Calu3 (cell line): ENCODE results near the gene CNTNAP2. TPM values are rescaled to one million over a fixed set of nuclear protein-coding genes. Genes with fewer than 3 reads are reported as not detected.
"Not testable (repeated sequence)": the region's sequence is repeated elsewhere in the genome, so short reads cannot be mapped to it uniquely, and the experiment has no call there.

ENCODE experiments used
- BruUV-seq: library from RNA; stranded (reverse); fragments of 400-500 nt; replicated peaks from 2 replicates; lab custom pipeline; 2021; lab: Mats Ljungman, UMichigan
- CTCF ChIA-PET: fragments of 300-600 bp; sonication (Branson Sonifier 250); formaldehyde crosslinking; loops from one replicate; lab custom pipeline; 2022; ENCODE audit warnings: antibody characterized with exemption; lab: Charles Lee
- DNase-seq: peaks from one replicate; pipeline ENCODE4 v3.0.0; 2022
- H3K27ac Mint-ChIP-seq: one replicate; pipeline ENCODE4 v1.8.0; 2022; ENCODE audit warnings: mixed read lengths; ENCODE audit not compliant: unreplicated experiment
- H3K27me3 Mint-ChIP-seq: one replicate; pipeline ENCODE4 v1.8.0; 2022; ENCODE audit warnings: mixed read lengths; ENCODE audit not compliant: unreplicated experiment
- H3K36me3 Mint-ChIP-seq: one replicate; pipeline ENCODE4 v1.8.0; 2022; ENCODE audit warnings: mild to moderate bottlenecking, moderate library complexity, mixed read lengths; ENCODE audit not compliant: insufficient read depth, unreplicated experiment
- H3K4me1 Mint-ChIP-seq: one replicate; pipeline ENCODE4 v1.8.0; 2022; ENCODE audit warnings: mild to moderate bottlenecking, low read depth, mixed read lengths; ENCODE audit not compliant: unreplicated experiment
- H3K4me3 Mint-ChIP-seq: one replicate; pipeline ENCODE4 v1.8.0; 2022; ENCODE audit warnings: mild to moderate bottlenecking, low read depth, moderate library complexity, mixed read lengths; ENCODE audit not compliant: unreplicated experiment
- H3K9me3 Mint-ChIP-seq: one replicate; pipeline ENCODE4 v1.8.0; 2022; ENCODE audit warnings: low read depth, mixed read lengths; ENCODE audit not compliant: unreplicated experiment
- intact Hi-C: fragments of 100-400 bp; cut with micrococcal nuclease; formaldehyde crosslinking; loops from one replicate; pipeline ENCODE4 v1.10.0; 2022; ENCODE audit not compliant: unreplicated experiment
- total RNA-seq: library from RNA; stranded (reverse); gene quantifications from 2 replicates; pipeline ENCODE4 v1.2.3, GENCODE V29; 2022
- TF ChIP-seq, protein P1 (sequence below): fragments of 200-600 bp; IDR thresholded peaks from one replicate; pipeline ENCODE4 v1.8.0; 2022; ENCODE audit warnings: antibody characterized with exemption; ENCODE audit not compliant: unreplicated experiment

The CNTNAP2 gene
- total RNA-seq, 1 experiment from 2014 or later = 1.1 TPM

- H3K4me1 Mint-ChIP-seq = no peaks in the 10 kb centered on the region
- CTCF ChIA-PET = no interaction called here
- H3K9me3 Mint-ChIP-seq = peaks cover 9% of the 10 kb centered on the region
- H3K27me3 Mint-ChIP-seq = no peaks in the 10 kb centered on the region
- no TSS peak for BruUV-seq
- H3K27ac Mint-ChIP-seq = no peak overlapping the region
- H3K4me3 Mint-ChIP-seq = no peak overlapping the region
- intact Hi-C loops = no loop called here
- DNase-seq = no peak
- H3K36me3 Mint-ChIP-seq = no peaks in the 10 kb centered on the region
- TF ChIP-seq, protein P1, sequence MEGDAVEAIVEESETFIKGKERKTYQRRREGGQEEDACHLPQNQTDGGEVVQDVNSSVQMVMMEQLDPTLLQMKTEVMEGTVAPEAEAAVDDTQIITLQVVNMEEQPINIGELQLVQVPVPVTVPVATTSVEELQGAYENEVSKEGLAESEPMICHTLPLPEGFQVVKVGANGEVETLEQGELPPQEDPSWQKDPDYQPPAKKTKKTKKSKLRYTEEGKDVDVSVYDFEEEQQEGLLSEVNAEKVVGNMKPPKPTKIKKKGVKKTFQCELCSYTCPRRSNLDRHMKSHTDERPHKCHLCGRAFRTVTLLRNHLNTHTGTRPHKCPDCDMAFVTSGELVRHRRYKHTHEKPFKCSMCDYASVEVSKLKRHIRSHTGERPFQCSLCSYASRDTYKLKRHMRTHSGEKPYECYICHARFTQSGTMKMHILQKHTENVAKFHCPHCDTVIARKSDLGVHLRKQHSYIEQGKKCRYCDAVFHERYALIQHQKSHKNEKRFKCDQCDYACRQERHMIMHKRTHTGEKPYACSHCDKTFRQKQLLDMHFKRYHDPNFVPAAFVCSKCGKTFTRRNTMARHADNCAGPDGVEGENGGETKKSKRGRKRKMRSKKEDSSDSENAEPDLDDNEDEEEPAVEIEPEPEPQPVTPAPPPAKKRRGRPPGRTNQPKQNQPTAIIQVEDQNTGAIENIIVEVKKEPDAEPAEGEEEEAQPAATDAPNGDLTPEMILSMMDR = no peak
Measured at GRCh38 chr7:147096629-147097028, 980.0 kb downstream of the CNTNAP2 start.

GRCh38 chr7:147103224-147103623 is 986.6 kb downstream of the CNTNAP2 start:
- BruUV-seq = no TSS peak
- H3K4me3 Mint-ChIP-seq = no peak overlapping the region
- no peak for DNase-seq
- no peaks in the 10 kb centered on the region for H3K36me3 Mint-ChIP-seq
- H3K9me3 Mint-ChIP-seq = peaks cover 8% of the 10 kb centered on the region
- no peaks in the 10 kb centered on the region for H3K4me1 Mint-ChIP-seq
- intact Hi-C loops = no loop called here
- TF ChIP-seq, protein P1 = no peak
- CTCF ChIA-PET = no interaction called here
- H3K27me3 Mint-ChIP-seq = no peaks in the 10 kb centered on the region
- no peak overlapping the region for H3K27ac Mint-ChIP-seq

DNA sequence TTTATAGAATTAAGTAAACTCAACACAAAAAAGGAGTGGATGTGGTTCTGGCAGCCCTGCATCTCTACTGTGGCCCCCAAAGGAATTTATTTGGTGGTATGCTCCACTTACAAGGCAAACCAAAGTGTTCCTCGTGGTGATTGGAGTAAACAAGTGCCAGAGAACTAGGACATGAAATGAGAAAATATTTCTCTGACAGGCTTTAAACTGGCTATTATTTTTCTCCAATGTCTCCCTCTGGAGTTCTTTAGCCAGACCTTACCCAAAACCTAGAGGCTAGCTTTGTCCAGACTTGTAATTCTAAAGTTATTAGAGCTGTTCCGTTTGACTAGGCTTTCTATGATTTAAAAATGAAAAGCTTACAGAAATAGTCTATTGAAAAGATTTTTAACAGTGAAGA is 990.1 kb downstream of the CNTNAP2 start:
- peaks cover 16% of the 10 kb centered on the region for H3K9me3 Mint-ChIP-seq
- no TSS peak for BruUV-seq
- H3K4me3 Mint-ChIP-seq = no peak overlapping the region
- intact Hi-C loops = no loop called here
- no peaks in the 10 kb centered on the region for H3K36me3 Mint-ChIP-seq
- TF ChIP-seq, protein P1 = no peak
- no peaks in the 10 kb centered on the region for H3K4me1 Mint-ChIP-seq
- no peak for DNase-seq
- H3K27me3 Mint-ChIP-seq = no peaks in the 10 kb centered on the region
- CTCF ChIA-PET = no interaction called here
- no peak overlapping the region for H3K27ac Mint-ChIP-seq

DNA sequence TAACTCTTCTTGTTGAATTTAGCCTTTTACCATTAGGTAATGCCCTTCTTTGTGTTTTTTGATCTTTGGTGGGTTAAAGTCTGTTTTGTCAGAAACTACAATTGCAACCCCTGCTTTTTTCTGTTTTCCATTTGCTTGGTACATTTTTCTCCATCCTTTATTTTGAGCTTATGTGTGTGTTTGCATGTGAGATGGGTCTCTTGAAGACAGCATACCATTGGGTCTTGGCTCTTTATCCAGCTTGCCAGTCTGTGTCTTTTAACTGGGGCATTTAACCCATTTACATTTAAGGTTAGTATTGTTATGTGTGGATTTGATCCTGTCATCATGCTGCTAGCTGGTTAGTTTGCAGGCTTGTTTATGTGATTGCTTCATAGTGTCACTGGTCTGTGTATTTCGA is 997.9 kb downstream of the CNTNAP2 start:
- intact Hi-C loops, BruUV-seq, H3K27me3 Mint-ChIP-seq, H3K36me3 Mint-ChIP-seq, DNase-seq, H3K27ac Mint-ChIP-seq, H3K4me1 Mint-ChIP-seq, H3K4me3 Mint-ChIP-seq, CTCF ChIA-PET: not testable (repeated sequence)
- H3K9me3 Mint-ChIP-seq = peaks cover 23% of the 10 kb centered on the region

DNA sequence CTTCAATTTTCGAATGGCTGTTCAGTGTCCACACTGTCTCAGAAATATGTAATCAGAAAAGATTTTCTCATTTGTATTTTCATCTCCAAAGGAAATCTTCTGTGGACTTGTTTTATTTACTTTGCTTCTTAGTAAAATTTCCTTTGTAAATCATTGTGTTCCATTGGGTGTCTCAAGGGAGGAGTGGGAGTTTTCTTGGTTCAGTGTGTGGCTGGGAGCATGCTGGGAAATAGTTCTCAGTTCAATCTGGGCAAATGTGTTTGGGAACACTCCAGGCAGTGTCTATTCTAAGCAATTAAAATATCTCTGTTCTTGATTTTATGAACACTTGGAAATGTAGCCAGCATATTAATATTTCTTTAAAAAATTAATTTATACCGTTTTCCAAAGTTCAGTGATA is 1019.8 kb downstream of the CNTNAP2 start:
- intact Hi-C loops = no loop called here
- Mint-ChIP-seq H3K36me3 (no peaks in the 10 kb centered on the region), H3K9me3 (peaks cover 8% of the 10 kb centered on the region), H3K27ac (no peak overlapping the region), H3K27me3 (no peaks in the 10 kb centered on the region), H3K4me1 (no peaks in the 10 kb centered on the region), H3K4me3 (no peak overlapping the region)
- BruUV-seq = no TSS peak
- DNase-seq = no peak
- CTCF ChIA-PET = no interaction called here
- TF ChIP-seq, protein P1 = no peak
